SU-DHL-6 (cell line): ENCODE results near the gene PLB1.

Source experiments
- H2AFZ ChIP-seq: fragments of 200-600 bp; sonication (generic); 2 replicates; pipeline ENCODE4 v1.6.1; 2014; ENCODE audit warnings: low read depth, mild to moderate bottlenecking, moderate library complexity, mixed read lengths, antibody characterized with exemption, low read length; ENCODE audit not compliant: severe bottlenecking
- H3F3A ChIP-seq: fragments of 200-600 bp; shearing (Covaris generic); 2 replicates; pipeline ENCODE4 v1.6.0; 2016; ENCODE audit warnings: antibody characterized with exemption, mild to moderate bottlenecking; ENCODE audit not compliant: insufficient read depth
- H3K27ac ChIP-seq: fragments of 200-600 bp; sonication (generic); 2 replicates; pipeline ENCODE4 v1.5.1; 2016; ENCODE audit warnings: low read depth, mild to moderate bottlenecking, low read length, moderate library complexity, mixed read lengths
- H3K27me3 ChIP-seq: fragments of 200-600 bp; sonication (generic), shearing (Covaris generic); 2 replicates; pipeline ENCODE4 v1.6.0; 2014; ENCODE audit warnings: mild to moderate bottlenecking, low read length
- H3K36me3 ChIP-seq: fragments of 200-600 bp; sonication (generic); 2 replicates; pipeline ENCODE4 v1.6.1; 2014; ENCODE audit warnings: mild to moderate bottlenecking, low read length, mixed read lengths
- H3K4me2 ChIP-seq: fragments of 300-600, 200-600 bp; shearing (Covaris generic), sonication (generic); 2 replicates; pipeline ENCODE4 v1.6.0; 2014; ENCODE audit warnings: low read length, low read depth, mild to moderate bottlenecking; ENCODE audit not compliant: poor library complexity, severe bottlenecking
- H3K4me3 ChIP-seq: fragments of 200-600 bp; sonication (generic); 2 replicates; pipeline ENCODE4 v1.5.1; 2014; ENCODE audit warnings: antibody characterized with exemption, low read length, mild to moderate bottlenecking, mixed read lengths; ENCODE audit not compliant: insufficient read depth, poor library complexity, severe bottlenecking
- H3K79me2 ChIP-seq: fragments of 200-600 bp; sonication (generic); 2 replicates; pipeline ENCODE4 v1.6.1; 2014; ENCODE audit warnings: mild to moderate bottlenecking, low read length, moderate library complexity; ENCODE audit not compliant: insufficient read depth
- H3K9ac ChIP-seq: fragments of 200-600 bp; sonication (generic); 2 replicates; pipeline ENCODE4 v1.7.0; 2014; ENCODE audit warnings: mild to moderate bottlenecking, low read length
- H3K9me2 ChIP-seq: fragments of 200-600 bp; sonication (generic); replicated peaks from 2 replicates; pipeline ENCODE4 v1.6.1; 2014; ENCODE audit warnings: low read length; ENCODE audit not compliant: insufficient read depth
- H3K9me3 ChIP-seq: fragments of 200-600 bp; sonication (generic); 2 replicates; pipeline ENCODE4 v1.6.1; 2014; ENCODE audit warnings: low read length, mixed read lengths; ENCODE audit not compliant: insufficient read depth
- H4K20me1 ChIP-seq: fragments of 200-600 bp; sonication (generic); 2 replicates; pipeline ENCODE4 v1.6.1; 2014; ENCODE audit warnings: low read depth, mild to moderate bottlenecking, antibody characterized with exemption, low read length, moderate library complexity, mixed read lengths
- EZH2phosphoT487 ChIP-seq: fragments of 200-600 bp; sonication (generic), shearing (Covaris generic); conservative IDR thresholded peaks from 2 replicates; pipeline ENCODE4 v1.6.1; 2018; ENCODE audit warnings: mild to moderate bottlenecking, antibody characterized with exemption, low read length, moderate library complexity, mixed read lengths
- TF ChIP-seq, protein P1 (sequence below): fragments of 200-600 bp; sonication (generic); IDR thresholded peaks from one replicate; pipeline ENCODE4 v1.5.1; 2017; ENCODE audit warnings: antibody characterized with exemption, mild to moderate bottlenecking, low read length, moderate library complexity; ENCODE audit not compliant: insufficient read depth, poor library complexity, severe bottlenecking

PLB1 gene

DNA sequence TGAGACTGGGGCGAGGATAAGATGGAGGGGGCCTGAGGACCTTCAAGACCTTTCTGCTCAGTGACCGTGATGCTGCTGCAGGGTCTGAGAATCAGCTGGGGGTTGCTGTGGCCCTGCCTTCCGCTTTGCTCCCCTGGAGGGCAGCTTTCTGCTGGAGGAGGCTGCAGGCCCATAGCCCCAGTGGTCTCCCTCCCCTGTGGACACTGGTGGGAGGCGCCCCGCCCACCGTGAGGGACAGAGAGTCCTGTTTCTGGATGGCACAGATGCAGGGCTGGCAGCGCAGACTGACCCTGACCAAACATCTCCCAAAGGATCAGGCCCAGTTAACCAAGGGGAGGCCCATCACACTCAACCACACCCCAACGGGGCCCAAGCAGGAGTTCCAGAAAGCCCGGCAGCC, 42.8 kb downstream of the PLB1 start:
- Histone ChIP-seq H3K27ac (no peak overlapping the region), H3K9me3 (no peaks in the 10 kb centered on the region), H3K9me2 (no peaks in the 10 kb centered on the region), H3K9ac (no peak overlapping the region), H3F3A (no peaks in the 10 kb centered on the region), H3K36me3 (no peaks in the 10 kb centered on the region), H3K79me2 (no peaks in the 10 kb centered on the region), H4K20me1 (no peaks in the 10 kb centered on the region), H2AFZ (peak overlapping the region; percentile 56), H3K4me3 (no peak overlapping the region), H3K4me2 (peak overlapping the region; percentile 12), H3K27me3 (no peaks in the 10 kb centered on the region)
- TF ChIP-seq, protein P1, sequence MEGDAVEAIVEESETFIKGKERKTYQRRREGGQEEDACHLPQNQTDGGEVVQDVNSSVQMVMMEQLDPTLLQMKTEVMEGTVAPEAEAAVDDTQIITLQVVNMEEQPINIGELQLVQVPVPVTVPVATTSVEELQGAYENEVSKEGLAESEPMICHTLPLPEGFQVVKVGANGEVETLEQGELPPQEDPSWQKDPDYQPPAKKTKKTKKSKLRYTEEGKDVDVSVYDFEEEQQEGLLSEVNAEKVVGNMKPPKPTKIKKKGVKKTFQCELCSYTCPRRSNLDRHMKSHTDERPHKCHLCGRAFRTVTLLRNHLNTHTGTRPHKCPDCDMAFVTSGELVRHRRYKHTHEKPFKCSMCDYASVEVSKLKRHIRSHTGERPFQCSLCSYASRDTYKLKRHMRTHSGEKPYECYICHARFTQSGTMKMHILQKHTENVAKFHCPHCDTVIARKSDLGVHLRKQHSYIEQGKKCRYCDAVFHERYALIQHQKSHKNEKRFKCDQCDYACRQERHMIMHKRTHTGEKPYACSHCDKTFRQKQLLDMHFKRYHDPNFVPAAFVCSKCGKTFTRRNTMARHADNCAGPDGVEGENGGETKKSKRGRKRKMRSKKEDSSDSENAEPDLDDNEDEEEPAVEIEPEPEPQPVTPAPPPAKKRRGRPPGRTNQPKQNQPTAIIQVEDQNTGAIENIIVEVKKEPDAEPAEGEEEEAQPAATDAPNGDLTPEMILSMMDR: no peak
- TF ChIP-seq EZH2phosphoT487: no peak

DNA sequence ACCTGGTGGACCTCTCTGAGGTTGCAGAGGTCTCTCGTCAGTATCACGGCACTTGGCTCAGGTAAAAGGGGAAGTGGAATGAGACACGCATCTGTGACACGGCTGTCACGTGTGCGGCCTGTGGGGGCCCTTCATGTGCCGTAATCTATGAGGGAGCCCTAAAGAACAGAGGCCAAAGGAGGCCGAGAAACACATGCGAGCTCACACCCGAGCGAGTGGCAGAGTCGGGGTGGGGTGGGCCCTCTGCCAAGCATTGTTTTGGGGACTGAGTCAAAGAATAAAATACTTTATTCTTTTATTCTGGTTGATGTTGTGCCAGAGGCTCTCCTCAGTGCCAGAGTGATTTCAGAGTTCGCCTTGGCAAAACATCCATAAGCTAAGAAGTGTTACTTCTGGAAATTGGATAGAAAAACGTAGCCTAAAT, 43.3 kb downstream of the PLB1 start:
- Histone ChIP-seq H3K4me2 (peak overlapping the region; percentile 12), H3K9me2 (no peaks in the 10 kb centered on the region), H3K9ac (no peak overlapping the region), H3K36me3 (no peaks in the 10 kb centered on the region), H3K27ac (no peak overlapping the region), H2AFZ (peak overlapping the region; percentile 56), H3K27me3 (no peaks in the 10 kb centered on the region), H3K79me2 (no peaks in the 10 kb centered on the region), H3K9me3 (no peaks in the 10 kb centered on the region), H3K4me3 (no peak overlapping the region), H3F3A (no peaks in the 10 kb centered on the region), H4K20me1 (no peaks in the 10 kb centered on the region)
- no peak for TF ChIP-seq EZH2phosphoT487
- TF ChIP-seq, protein P1: no peak

DNA sequence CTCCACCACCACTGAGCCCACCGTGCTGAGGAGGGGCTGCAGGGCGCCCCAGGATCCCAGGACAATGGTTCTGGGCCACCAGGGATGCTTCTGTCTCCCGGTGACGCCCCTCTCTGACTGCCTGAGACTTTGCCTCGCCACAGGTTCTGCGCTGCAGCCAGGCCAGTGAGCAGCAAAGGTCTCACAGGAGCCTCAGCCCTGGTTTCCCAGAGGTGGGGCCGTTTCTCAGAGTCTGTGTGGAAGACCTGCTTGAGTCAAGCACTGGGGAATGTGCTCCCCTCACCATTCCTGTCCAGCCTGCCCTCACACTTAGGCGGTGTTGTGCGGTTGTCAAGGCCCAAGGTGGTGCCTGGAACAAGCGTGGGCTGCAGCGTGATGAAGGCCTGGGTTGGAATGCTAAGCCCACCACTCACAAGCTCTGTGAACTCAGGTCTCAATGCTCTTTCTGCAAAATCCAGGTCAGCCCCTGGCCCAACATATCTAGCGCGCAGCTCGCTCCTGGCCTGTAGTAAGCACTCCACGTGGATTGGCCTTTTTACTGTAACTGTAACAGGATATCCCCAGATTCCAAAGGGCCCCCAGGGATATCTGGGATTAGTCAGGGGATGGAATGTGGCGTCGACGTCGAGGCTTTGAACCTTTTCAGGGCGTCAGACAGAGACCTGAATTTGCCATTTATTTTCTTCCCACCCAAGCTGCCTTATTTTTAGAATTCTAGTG, 47.6 kb downstream of the PLB1 start:
- Histone ChIP-seq H3K9me3 (no peaks in the 10 kb centered on the region), H3K9ac (no peak overlapping the region), H3K36me3 (no peaks in the 10 kb centered on the region), H3K27me3 (no peaks in the 10 kb centered on the region), H3K27ac (no peak overlapping the region), H3K9me2 (no peaks in the 10 kb centered on the region), H3F3A (no peaks in the 10 kb centered on the region), H2AFZ (no peak overlapping the region), H3K79me2 (no peaks in the 10 kb centered on the region), H3K4me3 (no peak overlapping the region), H4K20me1 (no peaks in the 10 kb centered on the region), H3K4me2 (no peak overlapping the region)
- TF ChIP-seq, protein P1: no peak
- TF ChIP-seq EZH2phosphoT487: no peak
